ENCODE measurements around the gene POLD2. TPM values are rescaled to one million over a fixed set of nuclear protein-coding genes. Genes with fewer than 3 reads are reported as not detected.

Gene POLD2
- total and polyA plus RNA-seq, 2 of the 13 experiments (the other 11 are each of a cell fraction or from before 2014, with no cell fraction given) = 87.6 to 95.1 TPM

DNA sequence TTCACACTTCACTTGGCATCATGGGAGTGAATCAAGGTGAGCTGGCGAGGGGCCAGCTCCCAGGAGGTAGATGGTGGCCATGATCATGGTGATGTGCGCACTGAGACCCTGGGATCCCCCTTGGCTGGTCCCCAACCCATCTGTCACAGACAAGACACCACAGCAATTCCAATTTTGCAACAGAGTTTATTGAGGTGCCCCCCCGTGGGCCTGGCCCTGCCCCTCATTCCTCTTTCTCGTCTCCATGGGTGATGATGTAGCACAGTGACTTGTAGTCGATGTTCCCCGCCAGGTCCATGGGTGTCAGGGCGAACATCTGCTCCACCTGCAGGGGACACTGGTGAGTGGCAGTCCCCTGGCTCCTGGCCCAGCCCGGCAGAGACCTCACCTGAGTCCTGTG, 15.3 kb upstream of the POLD2 start (continued):
- TF ChIP-seq, protein P1, sequence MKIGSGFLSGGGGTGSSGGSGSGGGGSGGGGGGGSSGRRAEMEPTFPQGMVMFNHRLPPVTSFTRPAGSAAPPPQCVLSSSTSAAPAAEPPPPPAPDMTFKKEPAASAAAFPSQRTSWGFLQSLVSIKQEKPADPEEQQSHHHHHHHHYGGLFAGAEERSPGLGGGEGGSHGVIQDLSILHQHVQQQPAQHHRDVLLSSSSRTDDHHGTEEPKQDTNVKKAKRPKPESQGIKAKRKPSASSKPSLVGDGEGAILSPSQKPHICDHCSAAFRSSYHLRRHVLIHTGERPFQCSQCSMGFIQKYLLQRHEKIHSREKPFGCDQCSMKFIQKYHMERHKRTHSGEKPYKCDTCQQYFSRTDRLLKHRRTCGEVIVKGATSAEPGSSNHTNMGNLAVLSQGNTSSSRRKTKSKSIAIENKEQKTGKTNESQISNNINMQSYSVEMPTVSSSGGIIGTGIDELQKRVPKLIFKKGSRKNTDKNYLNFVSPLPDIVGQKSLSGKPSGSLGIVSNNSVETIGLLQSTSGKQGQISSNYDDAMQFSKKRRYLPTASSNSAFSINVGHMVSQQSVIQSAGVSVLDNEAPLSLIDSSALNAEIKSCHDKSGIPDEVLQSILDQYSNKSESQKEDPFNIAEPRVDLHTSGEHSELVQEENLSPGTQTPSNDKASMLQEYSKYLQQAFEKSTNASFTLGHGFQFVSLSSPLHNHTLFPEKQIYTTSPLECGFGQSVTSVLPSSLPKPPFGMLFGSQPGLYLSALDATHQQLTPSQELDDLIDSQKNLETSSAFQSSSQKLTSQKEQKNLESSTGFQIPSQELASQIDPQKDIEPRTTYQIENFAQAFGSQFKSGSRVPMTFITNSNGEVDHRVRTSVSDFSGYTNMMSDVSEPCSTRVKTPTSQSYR (CRISPR knock-in tag; IDR thresholded peaks at IDR 0.05; ENCODE audit: borderline replicate concordance) = no peak
- TF ChIP-seq ZNF749 (CRISPR knock-in tag; IDR thresholded peaks at IDR 0.05; ENCODE audit: borderline replicate concordance) (no peak), SP4 (CRISPR knock-in tag; IDR thresholded peaks at IDR 0.05) (no peak), RFX3 (CRISPR knock-in tag; IDR thresholded peaks at IDR 0.05) (no peak)
- TF ChIP-seq, protein P2, sequence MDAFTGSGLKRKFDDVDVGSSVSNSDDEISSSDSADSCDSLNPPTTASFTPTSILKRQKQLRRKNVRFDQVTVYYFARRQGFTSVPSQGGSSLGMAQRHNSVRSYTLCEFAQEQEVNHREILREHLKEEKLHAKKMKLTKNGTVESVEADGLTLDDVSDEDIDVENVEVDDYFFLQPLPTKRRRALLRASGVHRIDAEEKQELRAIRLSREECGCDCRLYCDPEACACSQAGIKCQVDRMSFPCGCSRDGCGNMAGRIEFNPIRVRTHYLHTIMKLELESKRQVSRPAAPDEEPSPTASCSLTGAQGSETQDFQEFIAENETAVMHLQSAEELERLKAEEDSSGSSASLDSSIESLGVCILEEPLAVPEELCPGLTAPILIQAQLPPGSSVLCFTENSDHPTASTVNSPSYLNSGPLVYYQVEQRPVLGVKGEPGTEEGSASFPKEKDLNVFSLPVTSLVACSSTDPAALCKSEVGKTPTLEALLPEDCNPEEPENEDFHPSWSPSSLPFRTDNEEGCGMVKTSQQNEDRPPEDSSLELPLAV (CRISPR knock-in tag; conservative IDR thresholded peaks at IDR 0.05; ENCODE audit: low read depth) = no peak

DNA sequence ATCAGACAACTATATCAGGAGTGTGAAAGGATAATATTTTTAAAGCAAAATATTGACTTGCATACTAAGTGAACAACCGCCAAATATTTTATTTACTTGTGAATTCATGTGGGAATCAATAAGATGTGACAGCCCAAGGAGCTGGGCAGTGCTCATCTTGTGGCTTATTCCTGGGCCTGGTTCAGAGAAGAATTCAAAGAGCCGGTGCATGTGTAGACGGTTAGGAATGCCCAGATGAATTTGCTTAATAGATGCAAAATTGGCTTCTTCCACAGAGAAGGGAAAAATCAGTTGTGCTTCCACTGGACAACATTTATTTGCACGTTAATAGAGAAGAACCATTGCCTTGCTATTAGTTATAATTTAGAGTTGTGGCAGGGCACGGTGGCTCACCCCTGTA, 13.4 kb upstream of the POLD2 start:
- no peaks in the 10 kb centered on the region for H4K20me1 ChIP-seq (ENCODE audit: insufficient read depth, low read length)
- no peak overlapping the region for H2AFZ ChIP-seq (ENCODE audit: low read length)
- in situ Hi-C loops (cut with HindIII; ENCODE audit: extremely low pct_ligation_motif_present, low pct_unique_long_range_greater_than_20kb) (no loop called here), intact Hi-C loops (cut with micrococcal nuclease; ENCODE audit: unreplicated experiment) (loop anchor here (10.0 kb wide), 1 partner anchor 58 kb away; no protein-coding TSS in a partner anchor)
- ATAC-seq (no peak), DNase-seq (ENCODE audit: low spot score) (no peak), FAIRE-seq (no peak)
- H3K27ac ChIP-seq (ENCODE audit: extremely low read length, insufficient read depth, low read length) = no peak overlapping the region
- no peak overlapping the region for H3K9ac ChIP-seq (ENCODE audit: insufficient read depth, low read depth, low read length)
- H3K27me3 ChIP-seq (ENCODE audit: control insufficient read depth in 1 of 2, insufficient read depth in 2 of 2, low read length in 2 of 2) = peaks cover 1 to 3% of the 10 kb centered on the region in 2 experiments; a peak in 1 of 5 replicates
- H3K36me3 ChIP-seq (replicated peaks in 1 of 2; ENCODE audit: control insufficient read depth in 1 of 2, insufficient read depth in 2 of 2, low read length in 2 of 2) = no peaks in the 10 kb centered on the region
- no peak overlapping the region for H3K4me2 ChIP-seq (ENCODE audit: low read depth, low read length)
- no peaks in the 10 kb centered on the region for H3K79me2 ChIP-seq (ENCODE audit: insufficient read depth, low read length)
- no TSS peak for BruUV-seq (replicated peaks)
- peaks cover 7% of the 10 kb centered on the region for H3K4me1 ChIP-seq (ENCODE audit: insufficient read depth, low read length)
- WGBS (ENCODE audit: low lambda C conversion rate) = 59% methylated on average over 5 of the region's 5 CpGs
- H3K9me3 ChIP-seq (ENCODE audit: low read length) = no peaks in the 10 kb centered on the region
- H3K4me3 ChIP-seq (replicated peaks in 1 of 3; ENCODE audit: insufficient read depth in 1 of 3, low read depth in 2 of 3, low read length in 3 of 3) = no peak overlapping the region
- CTCF ChIA-PET (ENCODE audit: low intra/inter-chr PET ratio, low total read pairs) = no interaction called here
- POLR2A ChIA-PET = no interaction called here
- no peak for TF ChIP-seq PAX8 (CRISPR knock-in tag; IDR thresholded peaks at IDR 0.05; ENCODE audit: borderline replicate concordance)
- TF ChIP-seq, protein P3, sequence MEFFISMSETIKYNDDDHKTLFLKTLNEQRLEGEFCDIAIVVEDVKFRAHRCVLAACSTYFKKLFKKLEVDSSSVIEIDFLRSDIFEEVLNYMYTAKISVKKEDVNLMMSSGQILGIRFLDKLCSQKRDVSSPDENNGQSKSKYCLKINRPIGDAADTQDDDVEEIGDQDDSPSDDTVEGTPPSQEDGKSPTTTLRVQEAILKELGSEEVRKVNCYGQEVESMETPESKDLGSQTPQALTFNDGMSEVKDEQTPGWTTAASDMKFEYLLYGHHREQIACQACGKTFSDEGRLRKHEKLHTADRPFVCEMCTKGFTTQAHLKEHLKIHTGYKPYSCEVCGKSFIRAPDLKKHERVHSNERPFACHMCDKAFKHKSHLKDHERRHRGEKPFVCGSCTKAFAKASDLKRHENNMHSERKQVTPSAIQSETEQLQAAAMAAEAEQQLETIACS (CRISPR knock-in tag; IDR thresholded peaks at IDR 0.05) = no peak
- TF ChIP-seq ZNF350 (CRISPR knock-in tag; IDR thresholded peaks at IDR 0.05; ENCODE audit: borderline replicate concordance, low read depth) = no peak
- no peak for TF ChIP-seq MXI1 (IDR thresholded peaks at IDR 0.05; ENCODE audit: borderline replicate concordance, low read depth, low read length)
- TF ChIP-seq ZNF430 (CRISPR knock-in tag; IDR thresholded peaks at IDR 0.05) = no peak
- TF ChIP-seq, protein P4, sequence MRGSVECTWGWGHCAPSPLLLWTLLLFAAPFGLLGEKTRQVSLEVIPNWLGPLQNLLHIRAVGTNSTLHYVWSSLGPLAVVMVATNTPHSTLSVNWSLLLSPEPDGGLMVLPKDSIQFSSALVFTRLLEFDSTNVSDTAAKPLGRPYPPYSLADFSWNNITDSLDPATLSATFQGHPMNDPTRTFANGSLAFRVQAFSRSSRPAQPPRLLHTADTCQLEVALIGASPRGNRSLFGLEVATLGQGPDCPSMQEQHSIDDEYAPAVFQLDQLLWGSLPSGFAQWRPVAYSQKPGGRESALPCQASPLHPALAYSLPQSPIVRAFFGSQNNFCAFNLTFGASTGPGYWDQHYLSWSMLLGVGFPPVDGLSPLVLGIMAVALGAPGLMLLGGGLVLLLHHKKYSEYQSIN (CRISPR knock-in tag; IDR thresholded peaks at IDR 0.05; ENCODE audit: borderline replicate concordance) = no peak
- no peak for TF ChIP-seq PRPF4 (IDR thresholded peaks at IDR 0.05; ENCODE audit: low read depth, low read length, poor library complexity, severe bottlenecking)
- TF ChIP-seq ZNF207 (IDR thresholded peaks at IDR 0.05; ENCODE audit: borderline replicate concordance) = no peak
- TF ChIP-seq ZNF572 (CRISPR knock-in tag; IDR thresholded peaks at IDR 0.05) = no peak
